ENCODE data around the gene LILRA6.
A peak's percentile ranks its signal among the peaks of the same experiment; 100 is the strongest.
"Not testable (repeated sequence)": the region's sequence is repeated elsewhere in the genome, so short reads cannot be mapped to it uniquely, and the experiment has no call there.

LILRA6 gene

GRCh38 chr19:54231077-54231931 is 11.3 kb downstream of the LILRA6 start:
- DNase-seq (ENCODE audit: low spot score) = peak; percentile 88

GRCh38 chr19:54230031-54230430 is 12.6 kb downstream of the LILRA6 start:
- DNase-seq (ENCODE audit: low spot score) = no peak

DNA sequence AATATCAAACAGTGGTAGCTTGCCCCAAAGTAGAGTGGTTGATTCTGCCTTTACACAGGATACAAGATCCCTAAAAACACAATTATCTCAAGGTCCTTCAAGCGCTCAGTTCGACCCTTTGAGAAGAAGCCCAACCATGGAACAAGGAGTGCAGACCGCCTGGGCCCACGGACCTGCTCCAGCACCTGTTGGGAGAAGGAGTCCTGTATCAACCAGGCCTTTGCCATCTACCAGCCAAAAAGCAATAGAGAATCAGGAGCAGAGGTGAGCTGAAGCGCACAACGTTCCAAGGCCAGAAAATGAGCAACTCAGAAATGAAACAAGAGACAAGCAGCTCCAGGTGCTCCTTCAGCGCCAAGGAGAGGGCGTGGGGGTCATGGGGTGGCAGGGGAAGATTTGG is 13.4 kb downstream of the LILRA6 start:
- DNase-seq (ENCODE audit: low spot score) = no peak

- not testable (repeated sequence) for DNase-seq (ENCODE audit: low spot score)
Measured at GRCh38 chr19:54224619-54225018, 18.0 kb downstream of the LILRA6 start.

- not testable (repeated sequence) for DNase-seq (ENCODE audit: low spot score)
Measured at GRCh38 chr19:54223937-54224281, 18.7 kb downstream of the LILRA6 start.

- not testable (repeated sequence) for DNase-seq (ENCODE audit: low spot score)
Measured at GRCh38 chr19:54223277-54223936, 19.2 kb downstream of the LILRA6 start.

- DNase-seq (ENCODE audit: low spot score) = not testable (repeated sequence)
Measured at GRCh38 chr19:54222474-54223276, 19.9 kb downstream of the LILRA6 start, which contains the start of gene LILRB3. Gene LILRB3 (minus strand): TSS chr19:54223007. CDS start chr19:54222976, 31 bp downstream.

DNA sequence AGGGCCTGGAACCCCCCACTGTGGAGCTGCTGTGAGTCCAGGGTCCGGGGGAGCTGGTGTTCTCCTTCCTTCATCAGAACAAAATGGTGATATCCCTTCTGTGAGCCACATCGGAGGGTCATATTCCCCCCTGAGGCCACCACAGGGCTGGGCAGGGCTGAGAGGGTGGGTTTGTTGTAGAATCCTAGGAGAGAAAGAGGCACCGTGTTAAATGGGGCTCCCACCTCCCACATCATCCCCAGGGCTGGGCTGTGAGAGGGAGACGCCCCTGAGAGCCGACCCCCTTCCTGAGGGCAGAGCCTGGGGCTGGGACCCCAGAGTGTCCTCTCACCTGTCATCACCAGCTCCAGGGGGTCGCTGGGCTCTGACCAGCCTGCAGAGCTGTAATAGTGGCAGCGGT is 20.6 kb downstream of the LILRA6 start:
- not testable (repeated sequence) for DNase-seq (ENCODE audit: low spot score)

DNA sequence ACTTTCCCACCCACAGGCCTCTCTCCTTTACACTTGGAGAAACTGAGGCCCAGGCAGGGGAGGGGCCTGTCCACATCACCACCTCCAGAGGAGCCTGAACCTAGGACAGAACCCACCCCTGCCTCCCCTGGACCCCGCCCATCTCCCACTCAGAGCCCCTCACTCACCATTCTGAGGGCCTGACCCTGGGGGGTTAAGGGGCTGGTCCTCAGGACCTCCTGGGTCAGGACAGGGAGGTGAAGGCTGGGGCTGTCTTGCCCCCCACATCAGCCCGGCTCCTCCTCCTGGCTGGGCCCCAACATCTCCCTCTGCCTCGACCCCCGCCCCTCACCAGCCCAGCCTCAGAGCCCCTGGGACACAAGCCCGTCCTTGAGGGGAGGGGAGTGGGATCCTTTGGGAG is 22.9 kb downstream of the LILRA6 start:
- not testable (repeated sequence) for DNase-seq (ENCODE audit: low spot score)

- no peak for DNase-seq (ENCODE audit: low spot score)
Measured at GRCh38 chr19:54218960-54219661, 23.5 kb downstream of the LILRA6 start.

- DNase-seq (ENCODE audit: low spot score) = no peak
Measured at GRCh38 chr19:54218259-54218658, 24.3 kb downstream of the LILRA6 start.

- DNase-seq (ENCODE audit: low spot score) = not testable (repeated sequence)
Measured at GRCh38 chr19:54217517-54218247, 24.9 kb downstream of the LILRA6 start.

GRCh38 chr19:54216869-54217268 is 25.7 kb downstream of the LILRA6 start:
- no peak for DNase-seq (ENCODE audit: low spot score)

GRCh38 chr19:54214734-54215133 is 27.9 kb downstream of the LILRA6 start:
- not testable (repeated sequence) for DNase-seq (ENCODE audit: low spot score)

- not testable (repeated sequence) for DNase-seq (ENCODE audit: low spot score)
Measured at GRCh38 chr19:54214217-54214616, 28.4 kb downstream of the LILRA6 start.

DNA sequence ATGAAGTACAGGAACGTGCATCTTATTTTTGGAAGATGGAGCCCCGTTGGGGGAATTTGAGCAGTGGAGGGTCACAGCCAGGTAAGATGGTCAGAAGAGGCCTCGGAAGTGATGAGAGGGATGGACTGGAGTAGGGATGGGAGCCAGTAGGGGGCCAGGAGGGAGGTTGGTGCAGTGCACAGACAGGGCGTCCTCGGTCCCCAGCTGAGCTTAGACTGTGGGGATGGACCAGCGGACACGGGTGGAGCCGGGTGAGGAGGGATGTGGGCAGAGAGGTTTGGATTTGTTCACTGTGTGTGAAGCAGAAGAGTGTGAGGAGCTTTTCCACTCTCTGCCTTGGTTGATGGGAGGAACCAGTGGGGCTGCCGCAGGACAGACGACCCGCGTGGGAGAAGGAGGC is 31.4 kb downstream of the LILRA6 start:
- DNase-seq (ENCODE audit: low spot score) = peak; percentile 17

DNA sequence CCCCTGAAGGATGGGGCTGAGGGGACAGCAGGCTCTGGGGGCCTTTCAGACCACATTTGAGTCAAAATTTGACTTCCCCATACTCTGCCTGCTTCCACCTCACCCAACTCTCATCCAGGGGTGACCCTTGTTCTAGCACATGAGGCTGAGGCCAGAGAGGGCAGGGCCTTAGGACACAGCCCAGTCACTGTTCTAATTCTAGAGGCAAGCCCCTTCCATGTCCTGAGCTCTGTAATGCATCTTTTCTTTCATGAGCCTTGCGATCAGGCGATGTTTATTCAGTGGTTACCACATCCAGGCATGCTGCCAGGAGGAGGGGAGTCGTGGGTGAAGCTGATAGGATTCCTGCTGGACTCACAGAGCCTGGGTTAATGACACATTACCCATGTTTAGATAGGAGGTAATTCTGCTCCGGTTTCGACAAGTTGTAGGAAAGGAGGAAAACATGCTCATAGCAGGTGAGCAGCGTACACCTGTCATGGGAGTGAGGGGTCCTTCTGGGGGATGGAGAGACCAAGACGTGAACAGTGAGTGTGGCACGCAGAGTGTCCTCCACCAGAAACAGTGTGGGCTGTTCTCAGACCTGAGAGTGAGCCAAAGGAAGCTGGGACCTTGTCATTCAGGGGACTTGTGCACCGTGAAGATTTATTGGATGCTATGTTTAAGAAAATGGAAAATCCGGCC is 32.6 kb downstream of the LILRA6 start:
- peak; percentile 80 for DNase-seq (ENCODE audit: low spot score)

DNA sequence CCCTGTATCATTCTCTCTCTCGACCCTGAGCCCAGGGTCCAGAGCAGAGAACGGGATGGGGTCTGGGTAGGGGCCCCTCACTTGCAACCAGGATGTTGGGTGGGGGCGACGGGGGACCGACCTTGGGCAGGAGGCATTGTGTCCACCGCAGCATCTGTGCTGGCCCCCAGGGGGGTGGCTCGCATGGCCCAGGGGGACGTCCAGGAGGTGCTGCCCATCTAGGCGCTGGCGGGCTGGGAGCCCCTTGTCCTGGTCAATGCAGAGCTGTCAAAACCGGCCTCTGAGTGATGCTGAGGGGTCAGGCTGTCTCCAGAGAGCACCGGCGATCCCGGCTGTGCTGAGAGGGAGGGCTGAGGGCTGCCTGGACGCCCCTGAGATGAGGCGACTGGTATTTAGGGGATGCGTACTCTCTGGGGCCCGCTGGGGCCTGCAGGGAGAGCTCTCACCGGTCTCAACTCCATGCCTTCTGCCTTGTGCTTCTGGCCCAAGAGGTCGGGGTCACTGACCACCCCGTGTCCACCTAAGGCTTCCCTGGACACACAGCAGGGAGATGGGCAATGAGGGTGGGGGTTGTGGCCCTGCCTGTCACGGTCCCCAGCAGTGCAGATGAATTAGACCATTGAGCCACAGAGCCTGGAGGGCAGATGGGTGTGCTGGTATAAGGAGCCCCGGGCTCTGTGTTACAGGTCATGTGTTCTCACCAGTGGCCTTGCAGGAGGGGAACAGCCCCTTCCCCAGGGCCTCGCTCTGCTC is 33.4 kb downstream of the LILRA6 start:
- peak; percentile 55 for DNase-seq (ENCODE audit: low spot score)

DNA sequence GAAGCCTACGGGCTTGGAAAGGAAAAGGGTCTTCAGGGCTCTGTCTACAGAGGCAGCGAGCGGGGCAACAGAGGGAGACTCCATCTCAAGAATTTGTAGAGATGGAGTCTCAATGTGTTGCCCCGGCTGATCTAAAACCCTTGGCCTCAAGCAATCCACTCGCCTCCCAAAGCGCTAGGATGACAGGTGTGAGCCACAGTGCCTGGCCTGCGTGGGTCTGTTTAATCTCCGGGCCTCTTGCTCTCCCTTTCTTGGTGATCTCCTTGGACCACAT is 33.9 kb downstream of the LILRA6 start:
- peak; percentile 58 for DNase-seq (ENCODE audit: low spot score)
